ENCODE results near the gene SLC35A4. TPM values are rescaled to one million over a fixed set of nuclear protein-coding genes. Genes with fewer than 3 reads are reported as not detected.
A peak's percentile ranks its signal among the peaks of the same experiment; 100 is the strongest.

The SLC35A4 gene
- total RNA-seq, 4 donors from 2014 or later: 41.4 to 56.9 (median 52.6) TPM

GRCh38 chr5:140567136-140567818 is 2.6 kb downstream of the SLC35A4 start:
- H3K4me1 ChIP-seq: peaks cover 16 to 90% (median 50%) of the 10 kb centered on the region in 3 donors
- no peaks in the 10 kb centered on the region for H3K9me3 ChIP-seq
- H3K27ac ChIP-seq: no peak overlapping the region
- no peak for TF ChIP-seq POLR2A (IDR thresholded peaks at IDR 0.05)
- TF ChIP-seq CTCF (IDR thresholded peaks at IDR 0.05): no peak
- no peak for DNase-seq
- no peak overlapping the region for H3K4me3 ChIP-seq
- peaks cover 8 to 46% (median 14%) of the 10 kb centered on the region in 3 donors for H3K36me3 ChIP-seq
- intact Hi-C loops (cut with DNase I): loop anchor here (5.0 kb wide), 1 partner anchor 75 kb away; no protein-coding TSS in a partner anchor
- no peaks in the 10 kb centered on the region for H3K27me3 ChIP-seq
- 87 to 97% methylated on average over 14 to 18 of the region's 22 CpGs for WGBS, 2 donors

- H3K27ac ChIP-seq: peak overlapping the region in 3 of 4 donors; percentile 68 to 83 (median 70)
- 96% methylated on average over 8 of the region's 13 CpGs; no CpG with 5 or more reads in 1 of the 2 donors for WGBS, 2 donors
- no peaks in the 10 kb centered on the region for H3K9me3 ChIP-seq
- peaks cover 16 to 84% (median 49%) of the 10 kb centered on the region in 3 donors for H3K4me1 ChIP-seq
- intact Hi-C loops (cut with DNase I): loop anchor here (5.0 kb wide), 1 partner anchor 74 kb away; no protein-coding TSS in a partner anchor
- H3K4me3 ChIP-seq: no peak overlapping the region
- TF ChIP-seq POLR2A (IDR thresholded peaks at IDR 0.05) (no peak), CTCF (IDR thresholded peaks at IDR 0.05) (no peak)
- H3K27me3 ChIP-seq: no peaks in the 10 kb centered on the region
- no peak for DNase-seq
- H3K36me3 ChIP-seq: peaks cover 8 to 46% (median 14%) of the 10 kb centered on the region in 3 donors
These were observed 3.2 kb downstream of the SLC35A4 start for GRCh38 chr5:140567871-140568270.

GRCh38 chr5:140568443-140569063 is 3.9 kb downstream of the SLC35A4 start:
- 80% methylated on average over 1 of the region's 2 CpGs; no CpG with 5 or more reads in 1 of the 2 donors for WGBS, 2 donors
- no peak for DNase-seq
- TF ChIP-seq POLR2A (IDR thresholded peaks at IDR 0.05) (no peak), CTCF (IDR thresholded peaks at IDR 0.05) (no peak)
- H3K4me3 ChIP-seq: no peak overlapping the region
- H3K4me1 ChIP-seq: peaks cover 10 to 77% (median 42%) of the 10 kb centered on the region in 3 donors
- intact Hi-C loops (cut with DNase I): loop anchor here (5.0 kb wide), 1 partner anchor 74 kb away; no protein-coding TSS in a partner anchor
- no peaks in the 10 kb centered on the region for H3K27me3 ChIP-seq
- H3K27ac ChIP-seq: peak overlapping the region; percentile 40 to 83 (median 69)
- peaks cover 8 to 46% (median 14%) of the 10 kb centered on the region in 3 donors for H3K36me3 ChIP-seq
- no peaks in the 10 kb centered on the region for H3K9me3 ChIP-seq

GRCh38 chr5:140569197-140569596 is 4.6 kb downstream of the SLC35A4 start:
- intact Hi-C loops (cut with DNase I): loop anchor here (5.0 kb wide), 1 partner anchor 73 kb away; no protein-coding TSS in a partner anchor
- H3K27ac ChIP-seq: peak overlapping the region; percentile 40 to 83 (median 69)
- H3K36me3 ChIP-seq: peaks cover 8 to 46% (median 14%) of the 10 kb centered on the region in 3 donors
- H3K27me3 ChIP-seq: no peaks in the 10 kb centered on the region
- H3K4me3 ChIP-seq: no peak overlapping the region
- TF ChIP-seq CTCF (IDR thresholded peaks at IDR 0.05): no peak
- no peak for TF ChIP-seq POLR2A (IDR thresholded peaks at IDR 0.05)
- H3K4me1 ChIP-seq: peaks cover 5 to 71% (median 40%) of the 10 kb centered on the region in 3 donors
- H3K9me3 ChIP-seq: no peaks in the 10 kb centered on the region
- 28 to 43% methylated on average over 4 of the region's 4 CpGs for WGBS, 2 donors
- no peak for DNase-seq

- Histone ChIP-seq H3K27me3 (no peaks in the 10 kb centered on the region), H3K27ac (peak overlapping the region; percentile 40 to 83 (median 69)), H3K36me3 (peaks cover 8 to 46% (median 14%) of the 10 kb centered on the region in 3 donors), H3K9me3 (no peaks in the 10 kb centered on the region), H3K4me1 (peaks cover 5 to 70% (median 40%) of the 10 kb centered on the region in 3 donors), H3K4me3 (no peak overlapping the region)
- intact Hi-C loops (cut with DNase I): no loop called here
- WGBS, 2 donors: 89 to 100% methylated on average over 1 to 4 of the region's 4 CpGs
- no peak for DNase-seq
- TF ChIP-seq CTCF (IDR thresholded peaks at IDR 0.05) (no peak), POLR2A (IDR thresholded peaks at IDR 0.05) (no peak)
These were observed 5.4 kb downstream of the SLC35A4 start for GRCh38 chr5:140570058-140570457.

Measured in esophagus squamous epithelium (tissue), 5 donors.